Right lobe of liver (tissue), 4 donors: Measurements from ENCODE around the gene APBB2.

Experiments
- POLR2A ChIP-seq: fragments of 450-650 bp; IDR thresholded peaks from one replicate; pipeline ENCODE4 v1.6.1; 2017; ENCODE audit warnings: antibody characterized with exemption, mild to moderate bottlenecking
- TF ChIP-seq, protein P1 (sequence below), 4 donors: fragments of 200-600 bp in 3 of 4; fragments of 450-650 bp in 1 of 4; IDR thresholded peaks; one replicate each; pipeline versions ENCODE4 v1.5.1 to v1.8.0; 2016 to 2022; ENCODE audit warnings: antibody characterized with exemption in 4 of 4, mild to moderate bottlenecking in 2 of 4
- donor health status: DM: no; HTN: no; CAD: no.
- donor health status: DM: no; HTN: no; CAD: no.
- donor health status: DM: no; HTN: yes; CAD: no.

DNA sequence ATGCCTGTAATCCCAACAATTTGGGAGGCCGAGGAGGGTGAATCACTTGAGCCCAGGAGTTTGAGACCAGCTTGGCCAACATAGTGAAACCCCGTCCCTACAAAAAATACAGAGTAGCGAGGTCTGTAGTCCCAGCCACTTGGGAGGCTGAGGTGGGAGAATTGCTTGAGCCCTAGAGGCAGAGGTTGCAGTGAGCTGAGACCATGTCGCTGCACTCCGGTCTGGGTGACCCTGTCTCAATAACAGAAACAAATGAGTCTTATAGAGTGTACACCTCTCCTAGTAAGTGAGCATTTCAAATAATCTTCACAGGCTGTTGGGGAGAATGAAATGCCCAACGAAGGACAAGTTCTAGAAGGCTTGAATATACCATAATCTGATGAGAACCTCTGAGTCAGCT lies 47.9 kb upstream of the APBB2 start:
- no peak for TF ChIP-seq POLR2A
- TF ChIP-seq, protein P1, sequence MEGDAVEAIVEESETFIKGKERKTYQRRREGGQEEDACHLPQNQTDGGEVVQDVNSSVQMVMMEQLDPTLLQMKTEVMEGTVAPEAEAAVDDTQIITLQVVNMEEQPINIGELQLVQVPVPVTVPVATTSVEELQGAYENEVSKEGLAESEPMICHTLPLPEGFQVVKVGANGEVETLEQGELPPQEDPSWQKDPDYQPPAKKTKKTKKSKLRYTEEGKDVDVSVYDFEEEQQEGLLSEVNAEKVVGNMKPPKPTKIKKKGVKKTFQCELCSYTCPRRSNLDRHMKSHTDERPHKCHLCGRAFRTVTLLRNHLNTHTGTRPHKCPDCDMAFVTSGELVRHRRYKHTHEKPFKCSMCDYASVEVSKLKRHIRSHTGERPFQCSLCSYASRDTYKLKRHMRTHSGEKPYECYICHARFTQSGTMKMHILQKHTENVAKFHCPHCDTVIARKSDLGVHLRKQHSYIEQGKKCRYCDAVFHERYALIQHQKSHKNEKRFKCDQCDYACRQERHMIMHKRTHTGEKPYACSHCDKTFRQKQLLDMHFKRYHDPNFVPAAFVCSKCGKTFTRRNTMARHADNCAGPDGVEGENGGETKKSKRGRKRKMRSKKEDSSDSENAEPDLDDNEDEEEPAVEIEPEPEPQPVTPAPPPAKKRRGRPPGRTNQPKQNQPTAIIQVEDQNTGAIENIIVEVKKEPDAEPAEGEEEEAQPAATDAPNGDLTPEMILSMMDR (IDR thresholded peaks at IDR 0.05): no peak
